ENCODE data around the gene C3orf38.

DNA sequence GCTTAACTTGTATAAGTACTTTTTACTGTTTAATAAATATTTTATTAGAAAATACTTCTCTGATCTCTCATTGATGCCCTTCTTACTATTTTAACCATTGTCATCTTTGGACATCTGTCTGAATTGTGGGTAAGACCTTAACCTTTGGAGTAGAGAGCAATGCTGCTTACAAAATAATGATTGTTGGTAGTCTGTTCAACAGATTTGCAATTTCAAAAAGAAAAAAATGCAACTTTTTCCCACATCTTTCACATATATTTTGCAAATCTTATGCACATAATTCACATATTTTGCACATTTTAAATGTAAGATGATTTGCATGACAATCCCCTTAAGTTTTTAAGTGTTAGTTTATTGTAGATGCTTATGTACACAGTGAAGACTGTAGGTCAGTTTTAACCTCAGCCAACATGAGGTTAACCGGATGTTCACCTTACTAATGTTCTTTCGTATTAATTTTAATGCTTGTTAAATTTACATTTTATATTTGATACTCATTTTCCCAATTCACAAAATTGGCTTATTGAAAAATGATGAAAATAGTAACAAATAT is 16.7 kb downstream of the C3orf38 start:
- TF ChIP-seq CBX1 (IDR thresholded peaks at IDR 0.05; ENCODE audit: low read depth): no peak
- TF ChIP-seq, protein P1, sequence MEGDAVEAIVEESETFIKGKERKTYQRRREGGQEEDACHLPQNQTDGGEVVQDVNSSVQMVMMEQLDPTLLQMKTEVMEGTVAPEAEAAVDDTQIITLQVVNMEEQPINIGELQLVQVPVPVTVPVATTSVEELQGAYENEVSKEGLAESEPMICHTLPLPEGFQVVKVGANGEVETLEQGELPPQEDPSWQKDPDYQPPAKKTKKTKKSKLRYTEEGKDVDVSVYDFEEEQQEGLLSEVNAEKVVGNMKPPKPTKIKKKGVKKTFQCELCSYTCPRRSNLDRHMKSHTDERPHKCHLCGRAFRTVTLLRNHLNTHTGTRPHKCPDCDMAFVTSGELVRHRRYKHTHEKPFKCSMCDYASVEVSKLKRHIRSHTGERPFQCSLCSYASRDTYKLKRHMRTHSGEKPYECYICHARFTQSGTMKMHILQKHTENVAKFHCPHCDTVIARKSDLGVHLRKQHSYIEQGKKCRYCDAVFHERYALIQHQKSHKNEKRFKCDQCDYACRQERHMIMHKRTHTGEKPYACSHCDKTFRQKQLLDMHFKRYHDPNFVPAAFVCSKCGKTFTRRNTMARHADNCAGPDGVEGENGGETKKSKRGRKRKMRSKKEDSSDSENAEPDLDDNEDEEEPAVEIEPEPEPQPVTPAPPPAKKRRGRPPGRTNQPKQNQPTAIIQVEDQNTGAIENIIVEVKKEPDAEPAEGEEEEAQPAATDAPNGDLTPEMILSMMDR (IDR thresholded peaks at IDR 0.05 in 2 of 3, conservative IDR thresholded peaks at IDR 0.05 in 1 of 3; ENCODE audit: insufficient read depth in 2 of 3, low read depth in 1 of 3, low read length in 3 of 3): no peak
- TF ChIP-seq RUNX1 (IDR thresholded peaks at IDR 0.05; ENCODE audit: low read depth): no peak
- TF ChIP-seq ELF2 (CRISPR knock-in tag; IDR thresholded peaks at IDR 0.05): no peak
- no peak for TF ChIP-seq ZNF699 (CRISPR knock-in tag; IDR thresholded peaks at IDR 0.05; ENCODE audit: insufficient replicate concordance)
- no peak for TF ChIP-seq POLR2A (conservative IDR thresholded peaks at IDR 0.05)
- TF ChIP-seq, protein P2, sequence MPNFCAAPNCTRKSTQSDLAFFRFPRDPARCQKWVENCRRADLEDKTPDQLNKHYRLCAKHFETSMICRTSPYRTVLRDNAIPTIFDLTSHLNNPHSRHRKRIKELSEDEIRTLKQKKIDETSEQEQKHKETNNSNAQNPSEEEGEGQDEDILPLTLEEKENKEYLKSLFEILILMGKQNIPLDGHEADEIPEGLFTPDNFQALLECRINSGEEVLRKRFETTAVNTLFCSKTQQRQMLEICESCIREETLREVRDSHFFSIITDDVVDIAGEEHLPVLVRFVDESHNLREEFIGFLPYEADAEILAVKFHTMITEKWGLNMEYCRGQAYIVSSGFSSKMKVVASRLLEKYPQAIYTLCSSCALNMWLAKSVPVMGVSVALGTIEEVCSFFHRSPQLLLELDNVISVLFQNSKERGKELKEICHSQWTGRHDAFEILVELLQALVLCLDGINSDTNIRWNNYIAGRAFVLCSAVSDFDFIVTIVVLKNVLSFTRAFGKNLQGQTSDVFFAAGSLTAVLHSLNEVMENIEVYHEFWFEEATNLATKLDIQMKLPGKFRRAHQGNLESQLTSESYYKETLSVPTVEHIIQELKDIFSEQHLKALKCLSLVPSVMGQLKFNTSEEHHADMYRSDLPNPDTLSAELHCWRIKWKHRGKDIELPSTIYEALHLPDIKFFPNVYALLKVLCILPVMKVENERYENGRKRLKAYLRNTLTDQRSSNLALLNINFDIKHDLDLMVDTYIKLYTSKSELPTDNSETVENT (CRISPR knock-in tag; IDR thresholded peaks at IDR 0.05): no peak
- TF ChIP-seq NRF1 (conservative IDR thresholded peaks at IDR 0.05 in 1 of 2, IDR thresholded peaks at IDR 0.05 in 1 of 2): no peak
- TF ChIP-seq TAF1 (IDR thresholded peaks at IDR 0.05; ENCODE audit: control insufficient read depth, extremely low read depth, insufficient read depth, low read length, severe bottlenecking): no peak
- no peak for TF ChIP-seq SP1 (CRISPR knock-in tag; IDR thresholded peaks at IDR 0.05)
- no peak for TF ChIP-seq ZNF140 (CRISPR knock-in tag; IDR thresholded peaks at IDR 0.05)
- TF ChIP-seq POLR2AphosphoS5 (IDR thresholded peaks at IDR 0.05; ENCODE audit: control insufficient read depth, insufficient read depth, low read depth, low read length): no peak
- TF ChIP-seq, protein P3, sequence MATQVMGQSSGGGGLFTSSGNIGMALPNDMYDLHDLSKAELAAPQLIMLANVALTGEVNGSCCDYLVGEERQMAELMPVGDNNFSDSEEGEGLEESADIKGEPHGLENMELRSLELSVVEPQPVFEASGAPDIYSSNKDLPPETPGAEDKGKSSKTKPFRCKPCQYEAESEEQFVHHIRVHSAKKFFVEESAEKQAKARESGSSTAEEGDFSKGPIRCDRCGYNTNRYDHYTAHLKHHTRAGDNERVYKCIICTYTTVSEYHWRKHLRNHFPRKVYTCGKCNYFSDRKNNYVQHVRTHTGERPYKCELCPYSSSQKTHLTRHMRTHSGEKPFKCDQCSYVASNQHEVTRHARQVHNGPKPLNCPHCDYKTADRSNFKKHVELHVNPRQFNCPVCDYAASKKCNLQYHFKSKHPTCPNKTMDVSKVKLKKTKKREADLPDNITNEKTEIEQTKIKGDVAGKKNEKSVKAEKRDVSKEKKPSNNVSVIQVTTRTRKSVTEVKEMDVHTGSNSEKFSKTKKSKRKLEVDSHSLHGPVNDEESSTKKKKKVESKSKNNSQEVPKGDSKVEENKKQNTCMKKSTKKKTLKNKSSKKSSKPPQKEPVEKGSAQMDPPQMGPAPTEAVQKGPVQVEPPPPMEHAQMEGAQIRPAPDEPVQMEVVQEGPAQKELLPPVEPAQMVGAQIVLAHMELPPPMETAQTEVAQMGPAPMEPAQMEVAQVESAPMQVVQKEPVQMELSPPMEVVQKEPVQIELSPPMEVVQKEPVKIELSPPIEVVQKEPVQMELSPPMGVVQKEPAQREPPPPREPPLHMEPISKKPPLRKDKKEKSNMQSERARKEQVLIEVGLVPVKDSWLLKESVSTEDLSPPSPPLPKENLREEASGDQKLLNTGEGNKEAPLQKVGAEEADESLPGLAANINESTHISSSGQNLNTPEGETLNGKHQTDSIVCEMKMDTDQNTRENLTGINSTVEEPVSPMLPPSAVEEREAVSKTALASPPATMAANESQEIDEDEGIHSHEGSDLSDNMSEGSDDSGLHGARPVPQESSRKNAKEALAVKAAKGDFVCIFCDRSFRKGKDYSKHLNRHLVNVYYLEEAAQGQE (IDR thresholded peaks at IDR 0.05; ENCODE audit: borderline replicate concordance): no peak
- TF ChIP-seq, protein P3 (CRISPR knock-in tag; IDR thresholded peaks at IDR 0.05; ENCODE audit: low read depth): no peak
